Aorta (tissue), 5 donors: ENCODE measurements around the gene NXPH1. TPM values are rescaled to one million over a fixed set of nuclear protein-coding genes. Genes with fewer than 3 reads are reported as not detected.

Experiments used
- ATAC-seq: fragments of 200-7000 bp; cut with Tn5 transposase; one replicate; pipeline ENCODE4 v1.9.1; 2022; ENCODE audit warnings: moderate library complexity; ENCODE audit not compliant: low FRiP score
- DNase-seq, 2 donors: peaks; one replicate each; pipeline ENCODE4 v3.0.0-alpha.2; 2020
- H3K27ac ChIP-seq, 2 donors: one replicate each; pipeline ENCODE4 v1.5.1; 2013; ENCODE audit warnings: low read length in 2 of 2, mild to moderate bottlenecking in 2 of 2, moderate library complexity in 2 of 2, control low read depth in 1 of 2, inconsistent platforms in 1 of 2, low read depth in 1 of 2
- H3K27me3 ChIP-seq, 2 donors: one replicate each; pipeline ENCODE4 v1.6.1; 2013; ENCODE audit warnings: control low read depth in 1 of 2, low read length in 1 of 2, mild to moderate bottlenecking in 1 of 2, moderate library complexity in 1 of 2; ENCODE audit not compliant: insufficient read depth in 2 of 2, control insufficient read depth in 1 of 2
- H3K36me3 ChIP-seq, 2 donors: one replicate each; pipeline ENCODE4 v1.6.1; 2013; ENCODE audit warnings: control low read depth in 1 of 2, low read length in 1 of 2, mild to moderate bottlenecking in 1 of 2; ENCODE audit not compliant: insufficient read depth in 2 of 2, control insufficient read depth in 1 of 2
- H3K4me1 ChIP-seq, 2 donors: one replicate each; pipeline ENCODE4 v1.6.1; 2013; ENCODE audit warnings: low read length in 2 of 2, control low read depth in 1 of 2, mild to moderate bottlenecking in 1 of 2, moderate library complexity in 1 of 2; ENCODE audit not compliant: insufficient read depth in 2 of 2, control insufficient read depth in 1 of 2
- H3K4me3 ChIP-seq, 2 donors: one replicate each; pipeline ENCODE4 v1.5.1; 2013; ENCODE audit warnings: low read length in 2 of 2, control low read depth in 1 of 2, mild to moderate bottlenecking in 1 of 2
- H3K9me3 ChIP-seq: one replicate; pipeline ENCODE4 v1.6.1; 2013; ENCODE audit warnings: mild to moderate bottlenecking, low read length; ENCODE audit not compliant: control insufficient read depth
- WGBS, 2 donors: extraction: QIAGEN DNeasy Blood & Tissue Kit; methylation state at CpG; one replicate each; pipeline ENCODE4 v1.1.7; 2013; 5-methylcytosine and 5-hydroxymethylcytosine counted together
- intact Hi-C, 2 donors: fragments of 100-400 bp; cut with DNase I; formaldehyde crosslinking; loops; one replicate each; pipeline versions ENCODE4 v1.14.2 to v1.15.0; 2022
- polyA plus RNA-seq, 2 donors: library from polyadenylated mRNA; stranded (reverse); fragments of 200-250 nt; gene quantifications; one replicate each; pipeline ENCODE4 v1.2.3, GENCODE V29; 2013
- total RNA-seq, 2 donors: library from RNA; stranded (reverse); fragmentation: NEBNext Ultra II Directional; extraction: Animal tissue kit (Norgen Biotek cat#: 25700); gene quantifications; one replicate each; pipeline ENCODE4 v1.2.1, GENCODE V29; 2021
- donor health status: healthy with polysubstance abuse.
- donor health status: Bipolar disorder and iron deficiency.
- donor health status: DM: no; HTN: no; CAD: no.
- donor health status: DM: no; HTN: no; CAD: no.
- donor health status: DM: yes; HTN: yes; CAD: no.

The NXPH1 gene
- total and polyA plus RNA-seq, 4 donors, result not detected

GRCh38 chr7:8481752-8482446 lies 48.5 kb downstream of the NXPH1 start:
- H3K9me3 ChIP-seq, result no peaks in the 10 kb centered on the region
- H3K27me3 ChIP-seq, result no peaks in the 10 kb centered on the region
- 22 to 36% methylated on average over 4 of the region's 4 CpGs for WGBS, 2 donors
- DNase-seq (no peak), ATAC-seq (no peak)
- no peak overlapping the region for H3K27ac ChIP-seq
- H3K4me3 ChIP-seq, result no peak overlapping the region
- H3K4me1 ChIP-seq, result no peaks in the 10 kb centered on the region
- intact Hi-C loops, result no loop called here
- H3K36me3 ChIP-seq, result no peaks in the 10 kb centered on the region

GRCh38 chr7:8490391-8491045 lies 57.1 kb downstream of the NXPH1 start:
- Histone ChIP-seq H3K27ac (no peak overlapping the region), H3K36me3 (no peaks in the 10 kb centered on the region), H3K9me3 (no peaks in the 10 kb centered on the region), H3K27me3 (no peaks in the 10 kb centered on the region), H3K4me3 (no peak overlapping the region), H3K4me1 (no peaks in the 10 kb centered on the region)
- ATAC-seq (no peak), DNase-seq (no peak)
- intact Hi-C loops, result no loop called here
- 81 to 85% methylated on average over 4 of the region's 4 CpGs for WGBS, 2 donors

GRCh38 chr7:8491106-8491505 lies 57.7 kb downstream of the NXPH1 start:
- Histone ChIP-seq H3K27me3 (no peaks in the 10 kb centered on the region), H3K4me3 (no peak overlapping the region), H3K4me1 (no peaks in the 10 kb centered on the region), H3K27ac (no peak overlapping the region), H3K36me3 (no peaks in the 10 kb centered on the region), H3K9me3 (no peaks in the 10 kb centered on the region)
- intact Hi-C loops, result no loop called here
- 88% methylated on average over 3 of the region's 3 CpGs for WGBS, 2 donors
- DNase-seq (no peak), ATAC-seq (no peak)

- Histone ChIP-seq H3K4me3 (no peak overlapping the region), H3K36me3 (no peaks in the 10 kb centered on the region), H3K9me3 (no peaks in the 10 kb centered on the region), H3K27ac (no peak overlapping the region), H3K4me1 (no peaks in the 10 kb centered on the region), H3K27me3 (no peaks in the 10 kb centered on the region)
- 77% methylated on average over 8 of the region's 8 CpGs for WGBS, 2 donors
- intact Hi-C loops, result no loop called here
- DNase-seq (no peak), ATAC-seq (no peak)
These were observed 58.4 kb downstream of the NXPH1 start for GRCh38 chr7:8491544-8492489.

- H3K27me3 ChIP-seq, result no peaks in the 10 kb centered on the region
- no peaks in the 10 kb centered on the region for H3K9me3 ChIP-seq
- no peak overlapping the region for H3K27ac ChIP-seq
- no peak overlapping the region for H3K4me3 ChIP-seq
- DNase-seq (no peak), ATAC-seq (no peak)
- no peaks in the 10 kb centered on the region for H3K36me3 ChIP-seq
- no peaks in the 10 kb centered on the region for H3K4me1 ChIP-seq
- intact Hi-C loops, result no loop called here
These were observed 65.7 kb downstream of the NXPH1 start for GRCh38 chr7:8499128-8499527.

GRCh38 chr7:8500286-8500685 lies 66.9 kb downstream of the NXPH1 start:
- Histone ChIP-seq H3K4me1 (no peaks in the 10 kb centered on the region), H3K27me3 (no peaks in the 10 kb centered on the region), H3K27ac (no peak overlapping the region), H3K4me3 (no peak overlapping the region), H3K9me3 (no peaks in the 10 kb centered on the region), H3K36me3 (no peaks in the 10 kb centered on the region)
- ATAC-seq (no peak), DNase-seq (no peak)
- intact Hi-C loops, result no loop called here
- WGBS, 2 donors, result 25 to 29% methylated on average over 2 of the region's 2 CpGs

GRCh38 chr7:8507566-8507965 lies 74.2 kb downstream of the NXPH1 start:
- ATAC-seq, result no peak
- intact Hi-C loops, result no loop called here
- Histone ChIP-seq H3K9me3 (no peaks in the 10 kb centered on the region), H3K27me3 (no peaks in the 10 kb centered on the region), H3K4me3 (no peak overlapping the region), H3K27ac (no peak overlapping the region), H3K4me1 (no peaks in the 10 kb centered on the region), H3K36me3 (no peaks in the 10 kb centered on the region)
- no peak for DNase-seq
- WGBS, 2 donors, result 52 to 55% methylated on average over 2 of the region's 2 CpGs

- WGBS, 2 donors, result 29 to 57% methylated on average over 1 of the region's 1 CpG
- ATAC-seq (no peak), DNase-seq (no peak)
- Histone ChIP-seq H3K36me3 (no peaks in the 10 kb centered on the region), H3K9me3 (no peaks in the 10 kb centered on the region), H3K4me1 (no peaks in the 10 kb centered on the region), H3K4me3 (no peak overlapping the region), H3K27ac (no peak overlapping the region), H3K27me3 (no peaks in the 10 kb centered on the region)
- intact Hi-C loops, result no loop called here
These were observed 76.2 kb downstream of the NXPH1 start for GRCh38 chr7:8509621-8510020.
